H54 (cell line): ENCODE measurements around the gene PRSS12.
A peak's percentile ranks its signal among the peaks of the same experiment; 100 is the strongest.
"Not testable (repeated sequence)": the region's sequence is repeated elsewhere in the genome, so short reads cannot be mapped to it uniquely, and the experiment has no call there.

Source experiments
- DNase-seq: peaks from one replicate; pipeline ENCODE4 v3.0.0; 2011; ENCODE audit warnings: low spot score, mixed read lengths; ENCODE audit not compliant: insufficient read length
- FAIRE-seq: peaks from 3 replicates; lab custom pipeline; 2011; peaks lifted over from hg19 to GRCh38; lab: Jason Lieb, UNC
- POLR2A ChIP-seq: IDR thresholded peaks from 2 replicates; pipeline ENCODE4 v1.6.1; 2011; ENCODE audit warnings: low read depth, mild to moderate bottlenecking, low read length

PRSS12 gene

GRCh38 chr4:118282692-118283091 is 70.1 kb downstream of the PRSS12 start:
- TF ChIP-seq POLR2A, result no peak
- FAIRE-seq (peak; percentile 52), DNase-seq (no peak)

DNA sequence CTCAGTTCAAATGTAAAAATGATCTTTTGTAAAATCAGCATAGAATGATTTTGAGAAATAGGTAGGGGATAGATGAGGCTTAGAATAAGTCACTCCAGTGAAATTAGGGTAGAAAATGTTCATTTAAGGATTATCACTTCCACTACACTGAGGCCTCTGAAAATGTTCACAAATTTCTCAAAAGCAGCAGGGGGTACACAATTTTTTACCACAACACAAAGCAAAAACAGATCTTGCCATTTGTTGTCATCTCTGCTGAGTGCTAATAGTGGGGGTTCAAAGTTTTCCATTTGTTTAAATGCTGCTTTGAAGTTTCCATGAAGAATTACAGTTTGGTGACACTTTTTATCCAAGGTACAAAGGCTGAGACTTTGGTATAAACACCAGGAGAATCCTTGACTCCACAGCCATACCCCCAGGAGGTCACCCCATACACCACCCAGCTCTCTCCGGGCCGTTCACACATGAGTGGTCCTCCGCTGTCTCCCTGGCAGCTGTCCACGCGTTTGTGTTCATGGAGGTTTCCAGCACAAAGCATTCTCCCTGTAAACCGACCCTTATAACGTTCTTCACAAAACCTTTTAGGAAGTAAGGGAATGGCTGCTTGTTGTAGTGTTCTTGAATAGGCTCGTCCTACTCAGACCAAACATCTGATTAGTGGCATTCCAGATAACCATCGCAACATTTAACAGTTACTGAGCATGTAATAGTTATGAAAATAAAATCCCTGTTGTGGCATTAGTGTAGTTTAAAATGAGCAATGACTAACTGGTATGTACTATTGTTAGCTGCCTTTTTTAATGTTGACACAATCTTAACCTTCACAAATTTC is 71.0 kb downstream of the PRSS12 start:
- FAIRE-seq (no peak), DNase-seq (no peak)
- 0 out of 2 replicates have a peak, but pooled peaks have one; percentile 15 for TF ChIP-seq POLR2A

DNA sequence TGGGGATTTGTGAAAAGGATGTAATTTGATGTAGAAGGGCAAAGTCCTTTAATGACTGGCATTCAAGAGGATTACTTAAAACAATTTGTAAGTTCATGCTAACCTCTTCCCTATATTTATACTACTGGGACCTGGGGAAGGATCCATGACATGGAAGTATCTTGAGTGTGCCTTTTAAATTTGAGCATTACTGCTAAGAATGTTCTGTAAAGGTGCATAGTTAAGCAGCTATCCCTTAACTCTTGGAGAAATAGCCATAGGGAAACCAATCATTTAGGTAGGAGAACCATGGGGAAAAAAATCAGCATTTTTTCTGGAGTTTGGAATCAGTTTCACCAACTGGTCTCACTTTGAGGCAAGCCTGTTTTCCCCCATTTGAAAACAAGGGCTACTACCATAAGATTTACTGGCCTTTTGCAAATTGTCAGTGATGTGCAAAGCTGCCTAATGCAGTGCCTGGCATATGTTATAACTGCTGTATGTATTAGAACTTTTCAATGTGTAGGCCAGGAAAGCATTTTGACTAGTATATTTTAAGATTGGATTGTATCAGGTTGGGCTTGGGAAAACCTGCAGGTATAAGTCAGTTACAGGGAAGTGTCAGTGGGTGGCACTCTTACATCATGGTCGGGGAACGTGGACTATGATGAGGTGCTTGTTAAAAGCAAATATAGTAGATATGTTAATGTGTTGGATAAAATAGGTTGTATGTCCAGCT is 72.1 kb downstream of the PRSS12 start:
- no peak for DNase-seq
- FAIRE-seq, result peak; percentile 27
- no peak for TF ChIP-seq POLR2A

GRCh38 chr4:118279920-118280432 is 72.8 kb downstream of the PRSS12 start:
- DNase-seq (no peak), FAIRE-seq (no peak)
- no peak for TF ChIP-seq POLR2A

DNA sequence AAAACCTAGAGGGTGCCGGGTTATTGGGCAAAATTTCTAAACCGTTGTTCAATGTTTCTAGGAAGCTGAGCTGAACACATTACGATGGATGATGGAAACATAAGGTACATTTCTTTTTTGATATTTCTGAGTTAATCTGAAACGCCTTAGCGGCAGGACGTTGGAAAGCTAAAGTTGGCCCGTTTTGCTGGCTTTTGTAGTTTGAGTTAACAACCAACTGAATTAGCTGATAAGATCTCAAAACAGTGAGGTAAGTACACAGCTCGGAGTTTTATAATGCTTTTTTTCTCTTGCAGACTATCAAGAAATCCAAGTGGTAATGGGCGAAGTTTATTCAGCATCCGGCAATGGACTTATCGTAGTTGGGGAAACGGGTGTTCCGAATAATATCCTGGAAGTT is 73.5 kb downstream of the PRSS12 start:
- FAIRE-seq (no peak), DNase-seq (no peak)
- TF ChIP-seq POLR2A, result no peak

GRCh38 chr4:118278473-118279274 is 74.1 kb downstream of the PRSS12 start:
- peak; percentile 6 for FAIRE-seq
- peak; percentile 71 for DNase-seq
- peak; percentile 70 for TF ChIP-seq POLR2A

DNA sequence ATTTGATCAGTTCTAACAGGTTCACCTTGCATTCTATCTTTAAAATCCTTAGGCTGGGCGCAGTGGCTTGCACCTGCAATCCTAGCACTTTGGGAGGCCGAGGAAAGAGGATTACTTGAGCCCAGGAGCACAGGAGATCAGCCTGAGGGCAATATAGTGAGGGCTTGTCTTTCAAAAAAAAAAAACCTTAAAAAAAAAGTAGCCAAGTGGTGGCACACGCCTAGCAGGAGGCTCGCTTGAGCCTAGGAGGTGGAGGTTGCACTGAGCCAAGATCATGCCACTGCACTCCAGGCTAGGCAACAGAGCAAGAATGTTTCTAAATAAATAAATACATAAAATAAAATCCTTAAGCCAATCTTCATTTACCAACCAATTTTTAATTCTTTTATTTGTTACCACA is 75.6 kb downstream of the PRSS12 start:
- TF ChIP-seq POLR2A, result no peak
- DNase-seq (no peak), FAIRE-seq (no peak)

DNA sequence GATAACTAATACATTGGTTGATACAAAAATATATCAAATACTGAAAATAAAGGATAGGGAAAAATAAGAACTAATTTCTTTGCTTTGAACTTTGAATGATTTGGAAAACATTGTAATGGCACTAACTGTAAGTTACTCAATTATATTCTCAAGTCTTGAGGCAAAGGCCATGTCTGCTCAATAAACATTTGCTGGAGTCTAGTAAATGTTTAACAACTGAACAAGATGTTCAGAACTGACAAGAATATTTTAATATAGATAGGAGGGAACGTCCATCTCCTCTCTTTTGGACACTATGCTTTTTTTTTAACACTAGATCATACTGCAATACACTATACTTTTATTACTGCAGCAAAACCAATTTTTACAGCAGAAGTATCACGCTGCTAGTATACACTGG is 76.2 kb downstream of the PRSS12 start:
- no peak for DNase-seq
- FAIRE-seq, result no peak
- no peak for TF ChIP-seq POLR2A

DNA sequence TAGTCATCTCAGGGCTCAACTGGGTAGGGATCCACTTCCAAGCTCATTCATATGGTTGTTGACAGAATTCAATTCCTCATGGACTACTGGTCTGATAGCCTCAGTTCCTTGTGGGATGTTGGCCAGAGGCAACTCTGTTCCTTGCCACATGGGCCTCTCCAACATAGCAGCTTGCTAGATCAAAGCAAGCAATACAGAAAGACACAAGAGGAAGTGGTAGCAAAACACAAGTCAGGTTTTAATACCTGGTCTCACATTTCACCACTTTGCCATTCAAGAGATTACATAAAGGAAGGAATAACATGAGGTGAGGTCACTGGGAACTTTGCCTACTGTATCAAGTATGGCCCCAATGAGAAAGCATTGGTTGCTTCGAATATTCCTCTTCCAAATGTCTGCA is 79.2 kb downstream of the PRSS12 start:
- TF ChIP-seq POLR2A, result no peak
- FAIRE-seq (no peak), DNase-seq (no peak)

- TF ChIP-seq POLR2A, result no peak
- FAIRE-seq, result no peak
- DNase-seq, result no peak
Measured at GRCh38 chr4:118271788-118272187, 81.0 kb downstream of the PRSS12 start.

GRCh38 chr4:118270492-118270891 is 82.3 kb downstream of the PRSS12 start:
- TF ChIP-seq POLR2A, result no peak
- DNase-seq, result no peak
- FAIRE-seq, result no peak

DNA sequence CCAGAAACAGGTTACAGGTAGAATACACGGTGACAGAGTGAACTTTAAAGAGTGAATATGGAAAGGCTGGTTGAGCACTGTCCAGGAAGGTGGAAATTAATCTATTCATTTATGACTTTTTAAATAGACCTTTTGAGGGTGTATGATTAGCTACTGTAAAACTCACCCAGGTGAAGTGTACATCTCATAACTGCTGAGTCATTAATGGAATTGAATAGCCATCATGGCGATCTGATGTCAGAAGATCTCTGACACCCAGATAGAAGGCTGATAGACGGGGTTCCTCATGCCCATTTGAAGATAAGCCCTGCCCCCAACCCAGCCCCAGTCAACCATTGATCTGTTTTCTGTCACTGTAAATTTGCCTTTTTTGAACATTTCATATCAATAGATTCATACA is 84.0 kb downstream of the PRSS12 start:
- TF ChIP-seq POLR2A, result no peak
- FAIRE-seq (no peak), DNase-seq (no peak)

- not testable (repeated sequence) for FAIRE-seq, DNase-seq
Measured at GRCh38 chr4:118266145-118266496, 86.7 kb downstream of the PRSS12 start.
